ENCODE results near the gene ERVFRD-1.

The ERVFRD-1 gene

DNA sequence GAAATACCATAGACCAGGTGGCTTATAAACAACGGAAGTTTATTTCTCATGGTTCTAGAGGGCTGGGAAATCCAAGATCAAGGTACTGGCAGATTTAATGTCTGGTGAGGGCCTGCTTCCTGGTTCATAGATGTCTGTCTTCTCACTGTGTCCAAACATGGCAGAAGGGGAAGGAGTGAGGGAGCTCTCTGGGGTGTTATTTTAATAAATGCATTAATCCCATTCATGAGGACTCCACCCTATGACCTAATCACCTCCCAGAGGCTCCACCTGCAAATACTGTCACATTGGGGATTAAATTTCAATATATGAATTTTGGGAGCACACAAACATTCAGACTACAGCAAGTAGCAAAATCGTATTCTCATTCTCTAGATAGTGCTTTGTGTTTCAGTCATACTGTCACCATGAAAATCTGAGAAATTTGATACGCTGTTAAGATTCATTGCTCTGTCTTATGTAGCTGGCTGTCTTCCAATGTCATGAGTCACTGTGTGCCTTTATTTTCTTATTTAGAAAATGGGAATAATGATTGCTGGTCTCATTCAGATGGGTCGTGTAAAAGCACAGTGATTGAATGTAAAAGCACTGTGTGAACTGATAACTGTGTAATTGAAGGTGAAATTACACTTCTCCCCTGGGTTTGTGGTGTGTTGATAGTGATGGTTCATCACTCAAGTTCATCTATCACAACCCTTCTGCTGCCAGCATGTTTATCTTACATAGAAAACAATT lies 8.9 kb upstream of the ERVFRD-1 start (continued):
- TF ChIP-seq, protein P1, sequence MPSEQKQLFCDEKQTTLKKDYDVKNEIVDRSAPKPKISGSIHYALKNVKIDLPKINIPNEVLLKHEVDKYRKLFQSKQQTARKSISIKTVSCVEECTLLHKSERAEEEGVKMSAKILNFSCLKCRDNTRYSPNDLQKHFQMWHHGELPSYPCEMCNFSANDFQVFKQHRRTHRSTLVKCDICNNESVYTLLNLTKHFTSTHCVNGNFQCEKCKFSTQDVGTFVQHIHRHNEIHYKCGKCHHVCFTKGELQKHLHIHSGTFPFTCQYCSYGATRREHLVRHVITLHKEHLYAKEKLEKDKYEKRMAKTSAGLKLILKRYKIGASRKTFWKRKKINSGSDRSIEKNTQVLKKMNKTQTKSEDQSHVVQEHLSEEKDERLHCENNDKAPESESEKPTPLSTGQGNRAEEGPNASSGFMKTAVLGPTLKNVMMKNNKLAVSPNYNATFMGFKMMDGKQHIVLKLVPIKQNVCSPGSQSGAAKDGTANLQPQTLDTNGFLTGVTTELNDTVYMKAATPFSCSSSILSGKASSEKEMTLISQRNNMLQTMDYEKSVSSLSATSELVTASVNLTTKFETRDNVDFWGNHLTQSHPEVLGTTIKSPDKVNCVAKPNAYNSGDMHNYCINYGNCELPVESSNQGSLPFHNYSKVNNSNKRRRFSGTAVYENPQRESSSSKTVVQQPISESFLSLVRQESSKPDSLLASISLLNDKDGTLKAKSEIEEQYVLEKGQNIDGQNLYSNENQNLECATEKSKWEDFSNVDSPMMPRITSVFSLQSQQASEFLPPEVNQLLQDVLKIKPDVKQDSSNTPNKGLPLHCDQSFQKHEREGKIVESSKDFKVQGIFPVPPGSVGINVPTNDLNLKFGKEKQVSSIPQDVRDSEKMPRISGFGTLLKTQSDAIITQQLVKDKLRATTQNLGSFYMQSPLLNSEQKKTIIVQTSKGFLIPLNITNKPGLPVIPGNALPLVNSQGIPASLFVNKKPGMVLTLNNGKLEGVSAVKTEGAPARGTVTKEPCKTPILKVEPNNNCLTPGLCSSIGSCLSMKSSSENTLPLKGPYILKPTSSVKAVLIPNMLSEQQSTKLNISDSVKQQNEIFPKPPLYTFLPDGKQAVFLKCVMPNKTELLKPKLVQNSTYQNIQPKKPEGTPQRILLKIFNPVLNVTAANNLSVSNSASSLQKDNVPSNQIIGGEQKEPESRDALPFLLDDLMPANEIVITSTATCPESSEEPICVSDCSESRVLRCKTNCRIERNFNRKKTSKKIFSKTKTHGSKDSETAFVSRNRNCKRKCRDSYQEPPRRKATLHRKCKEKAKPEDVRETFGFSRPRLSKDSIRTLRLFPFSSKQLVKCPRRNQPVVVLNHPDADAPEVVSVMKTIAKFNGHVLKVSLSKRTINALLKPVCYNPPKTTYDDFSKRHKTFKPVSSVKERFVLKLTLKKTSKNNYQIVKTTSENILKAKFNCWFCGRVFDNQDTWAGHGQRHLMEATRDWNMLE (tag by site-specific recombination; conservative IDR thresholded peaks at IDR 0.05; ENCODE audit: low read depth) = peak; percentile 34; the same call in 1 of the 2 replicates
- TF ChIP-seq ZNF24 (tag by site-specific recombination; IDR thresholded peaks at IDR 0.05) (peak; percentile 76; the same call in 1 of the 2 replicates), ZNF626 (tag by site-specific recombination; IDR thresholded peaks at IDR 0.05) (no peak), ZNF513 (tag by site-specific recombination; IDR thresholded peaks at IDR 0.05) (no peak), ZNF560 (tag by site-specific recombination; IDR thresholded peaks at IDR 0.05; ENCODE audit: borderline replicate concordance) (no peak), ZNF324 (tag by site-specific recombination; IDR thresholded peaks at IDR 0.05) (peak; percentile 73; the same call in 1 of the 2 replicates), ZNF354C (tag by site-specific recombination; IDR thresholded peaks at IDR 0.05; ENCODE audit: borderline replicate concordance, low read depth) (no peak), ZNF510 (tag by site-specific recombination; IDR thresholded peaks at IDR 0.05; ENCODE audit: insufficient replicate concordance) (no peak), ZNF140 (tag by site-specific recombination; IDR thresholded peaks at IDR 0.05) (no peak), IKZF3 (tag by site-specific recombination; IDR thresholded peaks at IDR 0.05) (no peak), ZNF394 (tag by site-specific recombination; IDR thresholded peaks at IDR 0.05; ENCODE audit: borderline replicate concordance) (peak; percentile 23; the same call in 1 of the 2 replicates), BCL6B (tag by site-specific recombination; IDR thresholded peaks at IDR 0.05) (peak; percentile 36; the same call in 1 of the 2 replicates), WT1 (tag by site-specific recombination; IDR thresholded peaks at IDR 0.05) (0 out of 2 replicates have a peak, but pooled peaks have one; percentile 47), ZNF555 (tag by site-specific recombination; conservative IDR thresholded peaks at IDR 0.05) (no peak), SP3 (tag by site-specific recombination; IDR thresholded peaks at IDR 0.05) (peak; percentile 16; the same call in 1 of the 2 replicates), ZBTB26 (tag by site-specific recombination; optimal IDR thresholded peaks at IDR 0.05) (no peak), BCL11A (tag by site-specific recombination; IDR thresholded peaks at IDR 0.05; ENCODE audit: low read depth) (no peak), ZNF585B (tag by site-specific recombination; IDR thresholded peaks at IDR 0.05) (no peak), ZBTB7A (tag by site-specific recombination; IDR thresholded peaks at IDR 0.05; ENCODE audit: low read depth) (no peak), ZNF416 (tag by site-specific recombination; IDR thresholded peaks at IDR 0.05) (no peak), ZNF423 (tag by site-specific recombination; IDR thresholded peaks at IDR 0.05) (no peak), ZNF266 (tag by site-specific recombination; IDR thresholded peaks at IDR 0.05; ENCODE audit: low read depth) (no peak), ZNF776 (tag by site-specific recombination; IDR thresholded peaks at IDR 0.05; ENCODE audit: borderline replicate concordance) (no peak), ZNF521 (tag by site-specific recombination; IDR thresholded peaks at IDR 0.05) (no peak), ZNF514 (tag by site-specific recombination; IDR thresholded peaks at IDR 0.05) (no peak), ZNF600 (tag by site-specific recombination; IDR thresholded peaks at IDR 0.05) (0 out of 2 replicates have a peak, but pooled peaks have one; percentile 10), ZIC2 (tag by site-specific recombination; IDR thresholded peaks at IDR 0.05) (no peak), ZFP3 (tag by site-specific recombination; IDR thresholded peaks at IDR 0.05; ENCODE audit: low read depth) (no peak), ZNF433 (tag by site-specific recombination; IDR thresholded peaks at IDR 0.05; ENCODE audit: low read depth) (no peak)
- TF ChIP-seq, protein P2, sequence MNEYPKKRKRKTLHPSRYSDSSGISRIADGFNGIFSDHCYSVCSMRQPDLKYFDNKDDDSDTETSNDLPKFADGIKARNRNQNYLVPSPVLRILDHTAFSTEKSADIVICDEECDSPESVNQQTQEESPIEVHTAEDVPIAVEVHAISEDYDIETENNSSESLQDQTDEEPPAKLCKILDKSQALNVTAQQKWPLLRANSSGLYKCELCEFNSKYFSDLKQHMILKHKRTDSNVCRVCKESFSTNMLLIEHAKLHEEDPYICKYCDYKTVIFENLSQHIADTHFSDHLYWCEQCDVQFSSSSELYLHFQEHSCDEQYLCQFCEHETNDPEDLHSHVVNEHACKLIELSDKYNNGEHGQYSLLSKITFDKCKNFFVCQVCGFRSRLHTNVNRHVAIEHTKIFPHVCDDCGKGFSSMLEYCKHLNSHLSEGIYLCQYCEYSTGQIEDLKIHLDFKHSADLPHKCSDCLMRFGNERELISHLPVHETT (tag by site-specific recombination; IDR thresholded peaks at IDR 0.05) = peak; percentile 65; the same call in 1 of the 2 replicates
